ENCODE measurements around the gene JPH4.

GRCh38 chr14:23601424-23601823 lies 22.8 kb upstream of the JPH4 start:
- TF ChIP-seq CTCF (conservative IDR thresholded peaks at IDR 0.05 in 1 of 2, IDR thresholded peaks at IDR 0.05 in 1 of 2; ENCODE audit: low read depth in 1 of 2, low read length in 2 of 2) (no peak), EZH2 (IDR thresholded peaks at IDR 0.05; ENCODE audit: low read length, missing control alignments) (no peak)
